Right lobe of liver (tissue), 6 donors: ENCODE results near the gene CNPPD1. TPM values are rescaled to one million over a fixed set of nuclear protein-coding genes. Genes with fewer than 3 reads are reported as not detected.

ENCODE experiments used
- ATAC-seq, 4 donors: fragments of 200-7000 bp; cut with Tn5 transposase; one replicate each; pipeline ENCODE4 v1.9.1; 2020; ENCODE audit warnings: mild to moderate bottlenecking in 4 of 4, moderate library complexity in 4 of 4
- DNase-seq, 3 donors: peaks; one replicate each; pipeline ENCODE4 v3.0.0-alpha.2; 2020
- H3K27ac ChIP-seq, 3 donors: fragments of 200-600 bp; one replicate each; pipeline ENCODE4 v1.8.0; 2022
- H3K27me3 ChIP-seq, 2 donors: fragments of 200-600 bp; one replicate each; pipeline ENCODE4 v1.8.0; 2022
- H3K36me3 ChIP-seq, 4 donors: fragments of 200-600 bp; sonication (generic) in 1 of 4; one replicate each; pipeline versions ENCODE4 v1.5.1 to v1.8.0; 2017 to 2022; ENCODE audit warnings: control low read depth in 1 of 4
- H3K4me1 ChIP-seq, 4 donors: fragments of 200-600 bp; sonication (generic) in 1 of 4; one replicate each; pipeline versions ENCODE4 v1.5.1 to v1.8.0; 2017 to 2022; ENCODE audit warnings: control low read depth in 1 of 4
- H3K4me3 ChIP-seq, 3 donors: fragments of 200-600 bp; one replicate each; pipeline ENCODE4 v1.8.0; 2022
- H3K9me3 ChIP-seq, 4 donors: fragments of 200-600 bp; sonication (generic) in 1 of 4; one replicate each; pipeline versions ENCODE4 v1.5.1 to v1.8.0; 2017 to 2022; ENCODE audit warnings: control low read depth in 1 of 4
- CTCF ChIP-seq, 4 donors: fragments of 200-600 bp in 3 of 4; fragments of 450-650 bp in 1 of 4; IDR thresholded peaks; one replicate each; pipeline versions ENCODE4 v1.5.1 to v1.8.0; 2016 to 2022; ENCODE audit warnings: antibody characterized with exemption in 4 of 4, mild to moderate bottlenecking in 2 of 4
- POLR2A ChIP-seq: fragments of 450-650 bp; IDR thresholded peaks from one replicate; pipeline ENCODE4 v1.6.1; 2017; ENCODE audit warnings: antibody characterized with exemption, mild to moderate bottlenecking
- WGBS: methylation state at CpG from one replicate; pipeline ENCODE4 v1.1.6; 2018; ENCODE audit warnings: low coverage, low lambda C conversion rate; ENCODE audit not compliant: insufficient coverage; ENCODE audit errors: missing lambda C conversion rate; 5-methylcytosine and 5-hydroxymethylcytosine counted together
- intact Hi-C, 2 donors: fragments of 100-400 bp; cut with DNase I; formaldehyde crosslinking; loops; one replicate each; pipeline versions ENCODE4 v1.11.2 to v1.14.1; 2022
- total RNA-seq, 6 experiments: library from RNA; depleted of rRNA in 2 of 6; stranded (reverse); fragments of >200 nt in 2 of 6; fragmentation: NEBNext Ultra II Directional in 3 of 6; extraction: Animal tissue kit (Norgen Biotek cat#: 25700) in 3 of 6; gene quantifications; one replicate each; pipeline versions ENCODE4 v1.1.0 to v1.2.4, GENCODE V29; 2016 to 2023
- donor health status: DM: no; HTN: yes; CAD: no.
- donor health status: DM: no; HTN: no; CAD: no.
- donor health status: DM: no; HTN: no; CAD: no.
- donor health status: DM: no; HTN: yes; CAD: no.
- donor health status: DM: no; HTN: yes; CAD: no.

Gene CNPPD1
- total RNA-seq, 6 experiments from 2014 or later, result 22.3 to 37.1 (median 30.2) TPM

- no peaks in the 10 kb centered on the region for H3K36me3 ChIP-seq
- H3K27me3 ChIP-seq, result no peaks in the 10 kb centered on the region
- no peaks in the 10 kb centered on the region for H3K9me3 ChIP-seq
- intact Hi-C loops, result no loop called here
- TF ChIP-seq POLR2A (no peak), CTCF (IDR thresholded peaks at IDR 0.05) (no peak)
- no peak overlapping the region for H3K4me3 ChIP-seq
- H3K4me1 ChIP-seq, result peaks cover 0 to 41% (median 17%) of the 10 kb centered on the region in 4 donors
- DNase-seq (no peak), ATAC-seq (no peak)
- WGBS, result 91% methylated on average over 1 of the region's 16 CpGs
- H3K27ac ChIP-seq, result no peak overlapping the region
Observed at GRCh38 chr2:219129589-219129988, 47.1 kb downstream of the CNPPD1 start.

DNA sequence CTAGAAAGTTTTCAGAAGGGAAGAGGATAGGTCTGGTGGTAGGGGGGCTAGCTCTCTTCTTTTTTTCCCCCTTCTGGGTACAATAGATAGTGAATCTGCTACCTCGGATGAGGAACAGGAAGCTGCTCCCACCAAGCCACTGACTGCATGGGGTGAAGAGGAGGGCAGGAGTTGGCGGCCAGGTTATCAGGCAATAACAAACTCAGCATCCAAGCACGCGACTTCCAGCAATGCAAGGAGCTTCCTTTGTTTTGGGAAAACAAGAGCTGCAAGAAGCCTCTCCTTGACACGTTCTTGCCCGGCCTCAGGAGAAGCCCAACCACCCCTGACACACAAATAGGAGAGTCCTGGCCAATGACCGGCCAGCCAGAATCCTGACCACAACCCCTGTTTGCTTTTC, 48.3 kb downstream of the CNPPD1 start:
- peaks cover 0 to 49% (median 23%) of the 10 kb centered on the region in 4 donors for H3K4me1 ChIP-seq

GRCh38 chr2:219127037-219127635, 49.6 kb downstream of the CNPPD1 start:
- peak in 2 of 4 donors; percentile 5 to 8 for ATAC-seq

More for the DNA sequence above, 48.3 kb downstream of the CNPPD1 start:
- 35% methylated on average over 4 of the region's 7 CpGs for WGBS
- DNase-seq (peak in 1 of 3 donors; percentile 53), ATAC-seq (peak in 2 of 4 donors; percentile 6 to 33)
- TF ChIP-seq POLR2A, result no peak
- TF ChIP-seq CTCF (IDR thresholded peaks at IDR 0.05), result no peak
- no peak overlapping the region for H3K27ac ChIP-seq
- H3K27me3 ChIP-seq, result no peaks in the 10 kb centered on the region
- no peak overlapping the region for H3K4me3 ChIP-seq
- no peaks in the 10 kb centered on the region for H3K36me3 ChIP-seq
- H3K9me3 ChIP-seq, result no peaks in the 10 kb centered on the region
- intact Hi-C loops, result no loop called here

DNA sequence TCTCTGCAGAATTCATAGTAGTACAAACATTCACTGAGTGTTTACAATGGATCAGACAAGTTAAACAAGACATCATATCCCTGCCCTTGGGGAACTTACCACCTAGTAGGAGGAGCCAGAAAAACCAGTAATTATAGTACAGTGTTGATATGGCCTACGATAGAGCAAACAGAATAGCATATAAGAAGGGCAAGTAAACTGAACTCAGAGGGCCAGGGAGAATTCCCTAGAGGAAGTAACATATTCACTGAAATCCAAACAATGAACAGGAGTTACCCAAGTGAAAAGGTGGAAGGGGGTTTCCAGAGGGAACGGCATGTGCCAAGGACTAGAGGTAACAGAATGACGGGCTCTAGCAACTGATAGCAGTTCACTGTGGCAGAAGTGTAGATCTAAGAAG, 50.2 kb downstream of the CNPPD1 start:
- H3K4me3 ChIP-seq, result no peak overlapping the region
- H3K9me3 ChIP-seq, result no peaks in the 10 kb centered on the region
- 27% methylated on average over 3 of the region's 3 CpGs for WGBS
- no peaks in the 10 kb centered on the region for H3K27me3 ChIP-seq
- intact Hi-C loops, result no loop called here
- peak overlapping the region in 2 of 3 donors; percentile 75 to 88 for H3K27ac ChIP-seq
- no peaks in the 10 kb centered on the region for H3K36me3 ChIP-seq
- DNase-seq (no peak), ATAC-seq (peak; percentile 30 to 70 (median 54))
- TF ChIP-seq POLR2A, result no peak
- TF ChIP-seq CTCF (IDR thresholded peaks at IDR 0.05), result no peak
- H3K4me1 ChIP-seq, result peaks cover 0 to 55% (median 30%) of the 10 kb centered on the region in 4 donors

More at GRCh38 chr2:219127037-219127635, 49.6 kb downstream of the CNPPD1 start:
- Histone ChIP-seq H3K9me3 (no peaks in the 10 kb centered on the region), H3K36me3 (no peaks in the 10 kb centered on the region), H3K27ac (peak overlapping the region in 2 of 3 donors; percentile 75 to 88), H3K4me3 (no peak overlapping the region), H3K27me3 (no peaks in the 10 kb centered on the region), H3K4me1 (peaks cover 0 to 57% (median 30%) of the 10 kb centered on the region in 4 donors)
- WGBS, result 20% methylated on average over 2 of the region's 2 CpGs
- TF ChIP-seq POLR2A (no peak), CTCF (IDR thresholded peaks at IDR 0.05) (no peak)
- no peak for DNase-seq
- intact Hi-C loops, result no loop called here
